Ascending aorta (tissue), 2 donors: ENCODE measurements around the gene PLEKHD1. TPM values are rescaled to one million over a fixed set of nuclear protein-coding genes. Genes with fewer than 3 reads are reported as not detected.
A peak's percentile ranks its signal among the peaks of the same experiment; 100 is the strongest.

Experiments used
- DNase-seq, 2 donors: peaks; one replicate each; pipeline ENCODE4 v3.0.0-alpha.2; 2019; ENCODE audit warnings: low spot score in 2 of 2
- H3K27ac ChIP-seq, 2 donors: fragments of 200-600 bp; sonication (generic); one replicate each; pipeline ENCODE4 v1.5.1; 2016 to 2017; ENCODE audit warnings: mild to moderate bottlenecking in 1 of 2
- H3K27me3 ChIP-seq: fragments of 200-600 bp; sonication (generic); one replicate; pipeline ENCODE4 v1.5.1; 2017
- H3K36me3 ChIP-seq, 2 donors: fragments of 200-600 bp; sonication (generic); one replicate each; pipeline ENCODE4 v1.5.1; 2016
- H3K4me1 ChIP-seq, 2 donors: fragments of 200-600 bp; sonication (generic); one replicate each; pipeline ENCODE4 v1.5.1; 2016 to 2017; ENCODE audit warnings: mild to moderate bottlenecking in 1 of 2
- H3K4me3 ChIP-seq, 2 donors: fragments of 200-600 bp; sonication (generic); one replicate each; pipeline ENCODE4 v1.5.1; 2016 to 2017; ENCODE audit warnings: mild to moderate bottlenecking in 1 of 2
- H3K9me3 ChIP-seq, 2 donors: fragments of 200-600 bp; sonication (generic); one replicate each; pipeline ENCODE4 v1.5.1; 2016
- CTCF ChIP-seq, 3 experiments: fragments of 200-600 bp in 2 of 3; fragments of 450-650 bp in 1 of 3; sonication (generic) in 2 of 3; IDR thresholded peaks; one replicate each; pipeline ENCODE4 v1.5.1; 2016 to 2019; ENCODE audit warnings: antibody characterized with exemption in 3 of 3, mild to moderate bottlenecking in 1 of 3, moderate library complexity in 1 of 3
- intact Hi-C: fragments of 100-400 bp; cut with DNase I; formaldehyde crosslinking; loops from one replicate; pipeline ENCODE4 v1.15.1; 2023
- total RNA-seq: library from RNA; depleted of rRNA; stranded (reverse); fragments of >200 nt; gene quantifications from one replicate; pipeline ENCODE4 v1.1.0, GENCODE V29; 2016

The PLEKHD1 gene
- total RNA-seq, 1 donor from 2014 or later = not detected

GRCh38 chr14:69569859-69570258 is 85.3 kb downstream of the PLEKHD1 start:
- H3K36me3 ChIP-seq = no peaks in the 10 kb centered on the region
- peaks cover 9 to 19% of the 10 kb centered on the region in 2 donors for H3K4me1 ChIP-seq
- no peak overlapping the region for H3K4me3 ChIP-seq
- DNase-seq = no peak
- H3K27ac ChIP-seq = no peak overlapping the region
- no peaks in the 10 kb centered on the region for H3K9me3 ChIP-seq
- TF ChIP-seq CTCF (IDR thresholded peaks at IDR 0.05) = no peak
- peaks cover 25% of the 10 kb centered on the region for H3K27me3 ChIP-seq
- intact Hi-C loops = no loop called here

GRCh38 chr14:69570836-69571330 is 86.4 kb downstream of the PLEKHD1 start:
- Histone ChIP-seq H3K4me3 (no peak overlapping the region), H3K27ac (no peak overlapping the region), H3K9me3 (no peaks in the 10 kb centered on the region), H3K4me1 (peaks cover 9 to 19% of the 10 kb centered on the region in 2 donors), H3K36me3 (no peaks in the 10 kb centered on the region), H3K27me3 (peaks cover 25% of the 10 kb centered on the region)
- DNase-seq = no peak
- intact Hi-C loops = no loop called here
- TF ChIP-seq CTCF (IDR thresholded peaks at IDR 0.05) = no peak

DNA sequence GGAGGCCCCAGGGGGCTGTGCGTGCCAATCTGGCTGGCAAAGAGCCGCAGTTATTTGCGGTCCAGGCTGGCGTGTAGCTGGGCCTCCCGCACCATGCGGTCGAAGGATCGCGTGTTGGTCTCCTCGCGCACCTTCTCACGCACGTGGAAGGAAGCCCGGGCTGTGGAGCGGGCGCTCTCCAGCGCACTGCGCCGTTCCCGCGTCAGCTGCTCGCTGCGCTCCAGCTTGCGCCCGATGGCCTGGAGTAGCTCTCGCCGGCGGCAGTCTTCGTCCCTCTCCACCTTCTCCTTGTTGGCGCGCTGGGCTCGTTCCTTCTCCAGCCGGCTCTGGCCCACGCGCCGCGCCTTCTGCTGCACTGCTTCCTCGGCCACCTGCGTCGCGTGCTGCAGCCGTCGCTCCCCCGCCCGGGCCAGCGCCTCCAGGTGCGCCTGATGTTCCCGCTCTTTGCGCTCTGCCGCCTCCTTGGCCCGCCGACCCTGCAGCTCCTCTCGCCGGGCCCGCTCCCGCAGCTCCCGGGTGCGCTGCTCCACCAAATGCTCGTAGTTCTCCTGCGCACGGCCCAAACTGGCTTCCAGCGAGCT is 87.0 kb downstream of the PLEKHD1 start:
- no peak for DNase-seq
- intact Hi-C loops = no loop called here
- no peak for TF ChIP-seq CTCF (IDR thresholded peaks at IDR 0.05)
- Histone ChIP-seq H3K27me3 (peaks cover 25% of the 10 kb centered on the region), H3K9me3 (no peaks in the 10 kb centered on the region), H3K27ac (no peak overlapping the region), H3K4me3 (peak overlapping the region; percentile 56 to 68), H3K36me3 (no peaks in the 10 kb centered on the region), H3K4me1 (peaks cover 9 to 19% of the 10 kb centered on the region in 2 donors)

- H3K9me3 ChIP-seq = no peaks in the 10 kb centered on the region
- peak overlapping the region; percentile 56 to 68 for H3K4me3 ChIP-seq
- intact Hi-C loops = no loop called here
- no peak for DNase-seq
- no peak for TF ChIP-seq CTCF (IDR thresholded peaks at IDR 0.05)
- no peak overlapping the region for H3K27ac ChIP-seq
- peaks cover 25% of the 10 kb centered on the region for H3K27me3 ChIP-seq
- no peaks in the 10 kb centered on the region for H3K36me3 ChIP-seq
- H3K4me1 ChIP-seq = peaks cover 9 to 19% of the 10 kb centered on the region in 2 donors
Observed at GRCh38 chr14:69572030-69572840, 87.7 kb downstream of the PLEKHD1 start.

- H3K27ac ChIP-seq = no peak overlapping the region
- no peak for DNase-seq
- intact Hi-C loops = no loop called here
- no peak for TF ChIP-seq CTCF (IDR thresholded peaks at IDR 0.05)
- peak overlapping the region; percentile 56 to 68 for H3K4me3 ChIP-seq
- peaks cover 9 to 19% of the 10 kb centered on the region in 2 donors for H3K4me1 ChIP-seq
- peaks cover 25% of the 10 kb centered on the region for H3K27me3 ChIP-seq
- no peaks in the 10 kb centered on the region for H3K9me3 ChIP-seq
- no peaks in the 10 kb centered on the region for H3K36me3 ChIP-seq
Observed at GRCh38 chr14:69572841-69573135, 88.3 kb downstream of the PLEKHD1 start.
